Glutamatergic neuron (in vitro differentiated cells): ENCODE data around the gene CENPB. TPM values are rescaled to one million over a fixed set of nuclear protein-coding genes. Genes with fewer than 3 reads are reported as not detected.

ENCODE experiments used
- DNase-seq: peaks from one replicate; pipeline ENCODE4 v3.0.0; 2022
- H3K27ac Mint-ChIP-seq: one replicate; pipeline ENCODE4 v1.8.0; 2020; ENCODE audit warnings: mild to moderate bottlenecking, mixed read lengths, inconsistent platforms; ENCODE audit not compliant: unreplicated experiment
- H3K27me3 Mint-ChIP-seq: one replicate; pipeline ENCODE4 v1.8.0; 2020; ENCODE audit warnings: mild to moderate bottlenecking, moderate library complexity, mixed read lengths, inconsistent platforms; ENCODE audit not compliant: unreplicated experiment
- H3K36me3 Mint-ChIP-seq: one replicate; pipeline ENCODE4 v1.8.0; 2020; ENCODE audit warnings: mild to moderate bottlenecking, mixed read lengths, inconsistent platforms; ENCODE audit not compliant: unreplicated experiment
- H3K4me1 Mint-ChIP-seq: one replicate; pipeline ENCODE4 v1.8.0; 2020; ENCODE audit warnings: mild to moderate bottlenecking, low read depth, mixed read lengths, inconsistent platforms; ENCODE audit not compliant: unreplicated experiment
- H3K4me3 Mint-ChIP-seq: one replicate; pipeline ENCODE4 v1.8.0; 2020; ENCODE audit warnings: mild to moderate bottlenecking, mixed read lengths, inconsistent platforms; ENCODE audit not compliant: unreplicated experiment
- H3K9me3 Mint-ChIP-seq: one replicate; pipeline ENCODE4 v1.8.0; 2020; ENCODE audit warnings: mild to moderate bottlenecking, moderate library complexity, mixed read lengths, inconsistent platforms; ENCODE audit not compliant: unreplicated experiment
- total RNA-seq: library from RNA; stranded (reverse); fragmentation: NEBNext Ultra II Directional; extraction: Animal tissue kit (Norgen Biotek cat#: 25700); gene quantifications from one replicate; pipeline ENCODE4 v1.2.1, GENCODE V29; 2021; ENCODE audit not compliant: unreplicated experiment
- TF ChIP-seq, protein P1 (sequence below): fragments of 200-600 bp; sonication (generic); IDR thresholded peaks from one replicate; pipeline ENCODE4 v1.5.0; 2021; ENCODE audit not compliant: partially characterized antibody, unreplicated experiment

Gene CENPB
- total RNA-seq, 1 donor from 2014 or later, result 47.1 TPM

DNA sequence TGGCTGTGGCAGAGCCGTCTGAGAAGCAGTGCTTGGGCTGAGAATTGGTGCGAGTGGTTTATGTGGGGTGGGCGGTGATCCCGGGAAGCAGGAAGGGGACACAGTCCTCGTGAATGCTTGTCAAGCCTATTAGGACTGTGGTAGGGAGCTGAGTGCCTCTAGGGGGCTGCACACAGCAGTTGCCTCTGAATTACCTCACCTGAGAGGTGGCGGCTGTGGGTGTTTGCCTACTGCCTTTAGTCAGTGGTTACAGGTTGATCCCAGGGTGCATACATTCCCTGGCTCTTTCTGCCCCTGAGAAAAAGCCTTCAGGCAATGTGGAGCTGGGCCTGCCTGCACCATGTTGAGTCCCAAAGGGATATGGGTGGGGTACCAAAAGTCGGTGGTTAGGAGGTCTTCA is 39.0 kb upstream of the CENPB start:
- no peak overlapping the region for H3K4me3 Mint-ChIP-seq

DNA sequence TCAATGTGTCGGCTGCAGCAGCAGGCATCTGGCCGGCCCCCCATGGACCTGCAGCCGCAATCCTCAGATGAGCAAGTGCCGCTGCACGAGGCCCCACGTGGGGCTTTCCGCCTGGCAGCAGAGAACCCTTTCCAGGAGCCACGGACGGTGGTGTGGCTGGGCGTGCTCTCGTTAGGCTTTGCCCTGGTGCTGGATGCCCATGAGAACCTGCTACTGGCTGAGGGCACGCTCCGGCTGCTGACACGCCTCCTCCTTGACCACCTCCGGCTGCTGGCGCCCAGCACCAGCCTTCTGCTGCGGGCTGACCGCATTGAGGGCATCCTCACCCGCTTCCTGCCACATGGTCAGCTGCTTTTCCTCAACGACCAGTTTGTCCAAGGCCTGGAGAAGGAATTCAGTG is 37.3 kb upstream of the CENPB start:
- TF ChIP-seq, protein P1, sequence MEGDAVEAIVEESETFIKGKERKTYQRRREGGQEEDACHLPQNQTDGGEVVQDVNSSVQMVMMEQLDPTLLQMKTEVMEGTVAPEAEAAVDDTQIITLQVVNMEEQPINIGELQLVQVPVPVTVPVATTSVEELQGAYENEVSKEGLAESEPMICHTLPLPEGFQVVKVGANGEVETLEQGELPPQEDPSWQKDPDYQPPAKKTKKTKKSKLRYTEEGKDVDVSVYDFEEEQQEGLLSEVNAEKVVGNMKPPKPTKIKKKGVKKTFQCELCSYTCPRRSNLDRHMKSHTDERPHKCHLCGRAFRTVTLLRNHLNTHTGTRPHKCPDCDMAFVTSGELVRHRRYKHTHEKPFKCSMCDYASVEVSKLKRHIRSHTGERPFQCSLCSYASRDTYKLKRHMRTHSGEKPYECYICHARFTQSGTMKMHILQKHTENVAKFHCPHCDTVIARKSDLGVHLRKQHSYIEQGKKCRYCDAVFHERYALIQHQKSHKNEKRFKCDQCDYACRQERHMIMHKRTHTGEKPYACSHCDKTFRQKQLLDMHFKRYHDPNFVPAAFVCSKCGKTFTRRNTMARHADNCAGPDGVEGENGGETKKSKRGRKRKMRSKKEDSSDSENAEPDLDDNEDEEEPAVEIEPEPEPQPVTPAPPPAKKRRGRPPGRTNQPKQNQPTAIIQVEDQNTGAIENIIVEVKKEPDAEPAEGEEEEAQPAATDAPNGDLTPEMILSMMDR, result no peak
- no peak for DNase-seq
- no peak overlapping the region for H3K4me3 Mint-ChIP-seq
- H3K36me3 Mint-ChIP-seq, result no peaks in the 10 kb centered on the region
- H3K9me3 Mint-ChIP-seq, result peaks cover 4% of the 10 kb centered on the region
- peaks cover 13% of the 10 kb centered on the region for H3K27me3 Mint-ChIP-seq
- peaks cover 5% of the 10 kb centered on the region for H3K4me1 Mint-ChIP-seq
- no peak overlapping the region for H3K27ac Mint-ChIP-seq

More for the DNA sequence above, 39.0 kb upstream of the CENPB start:
- Mint-ChIP-seq H3K4me1 (peaks cover 2% of the 10 kb centered on the region), H3K27ac (no peak overlapping the region), H3K9me3 (peaks cover 4% of the 10 kb centered on the region), H3K27me3 (peaks cover 11% of the 10 kb centered on the region), H3K36me3 (no peaks in the 10 kb centered on the region)
- DNase-seq, result no peak
- TF ChIP-seq, protein P1, result no peak

DNA sequence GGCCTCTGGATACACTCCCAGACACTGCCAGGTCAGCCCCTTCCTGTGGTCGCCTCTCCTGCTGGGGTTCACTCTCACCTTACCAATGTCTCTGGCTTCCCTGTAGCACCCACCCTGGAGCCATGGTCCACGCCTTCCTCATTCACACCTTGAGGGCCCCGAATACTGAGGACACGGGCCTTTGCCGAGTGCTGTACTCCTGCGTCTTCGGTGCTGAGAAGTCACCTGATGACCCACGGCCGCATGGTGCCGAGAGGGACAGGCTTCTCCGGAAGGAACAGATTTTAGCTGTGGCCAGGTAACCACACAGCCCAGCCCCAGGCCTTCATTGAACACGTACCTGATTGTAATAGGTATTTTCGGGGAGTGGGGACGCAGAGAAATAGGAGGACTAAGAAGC is 35.5 kb upstream of the CENPB start:
- H3K9me3 Mint-ChIP-seq, result peaks cover 12% of the 10 kb centered on the region
- peaks cover 12% of the 10 kb centered on the region for H3K4me1 Mint-ChIP-seq
- peaks cover 14% of the 10 kb centered on the region for H3K27me3 Mint-ChIP-seq
- TF ChIP-seq, protein P1, result no peak
- H3K36me3 Mint-ChIP-seq, result no peaks in the 10 kb centered on the region
- H3K4me3 Mint-ChIP-seq, result peak overlapping the region; percentile 94
- H3K27ac Mint-ChIP-seq, result no peak overlapping the region
- no peak for DNase-seq

DNA sequence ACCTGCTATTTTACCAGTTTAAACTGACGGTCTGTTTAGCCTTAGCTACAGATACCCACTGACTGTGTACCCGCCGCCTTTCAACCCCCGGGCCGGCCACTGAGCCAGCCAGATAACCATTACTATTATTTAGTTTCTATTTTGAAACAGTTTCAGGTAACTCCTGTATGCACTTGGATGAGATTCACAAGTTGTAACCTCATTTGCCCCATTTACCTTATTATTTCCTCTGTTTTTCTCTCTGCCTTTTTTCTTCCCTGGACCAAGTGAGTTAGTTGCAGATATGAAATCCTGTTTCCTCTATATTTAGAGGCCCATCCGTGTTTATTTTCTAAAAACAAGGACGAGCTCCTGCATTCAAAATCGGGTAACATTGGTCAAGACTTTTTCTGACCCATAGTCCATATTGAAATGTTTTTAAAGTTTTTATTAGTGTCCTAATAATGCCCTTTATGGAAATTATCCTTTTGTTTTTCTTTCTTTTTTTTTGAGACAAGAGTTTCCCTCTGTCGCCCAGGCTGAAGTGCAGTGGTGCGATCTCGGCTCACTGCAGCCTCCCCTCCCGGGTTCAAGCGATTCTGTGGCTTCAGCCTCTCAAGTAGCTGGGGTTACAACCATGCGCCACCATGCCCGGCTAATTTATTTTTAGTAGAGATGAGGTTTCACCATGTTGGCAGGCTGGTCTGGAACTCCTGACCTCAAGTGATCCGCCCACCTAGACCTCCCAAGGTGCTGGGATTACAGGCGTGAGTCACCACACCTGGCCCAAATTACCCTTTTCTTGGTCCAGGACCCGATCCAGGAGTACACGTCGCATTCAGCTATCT is 34.6 kb upstream of the CENPB start:
- Mint-ChIP-seq H3K9me3 (peaks cover 14% of the 10 kb centered on the region), H3K36me3 (no peaks in the 10 kb centered on the region), H3K27me3 (peaks cover 11% of the 10 kb centered on the region), H3K4me3 (peak overlapping the region; percentile 94), H3K4me1 (peaks cover 15% of the 10 kb centered on the region), H3K27ac (peak overlapping the region; percentile 85)
- no peak for DNase-seq
- TF ChIP-seq, protein P1, result no peak
